Measurements from ENCODE around the gene CLCN5. TPM values are rescaled to one million over a fixed set of nuclear protein-coding genes. Genes with fewer than 3 reads are reported as not detected.

CLCN5 gene
- total and polyA plus RNA-seq, 10 of the 15 experiments (the other 5 are each of a cell fraction or from before 2014, with no cell fraction given): 0.33 to 3.8 (median 2.6) TPM

DNA sequence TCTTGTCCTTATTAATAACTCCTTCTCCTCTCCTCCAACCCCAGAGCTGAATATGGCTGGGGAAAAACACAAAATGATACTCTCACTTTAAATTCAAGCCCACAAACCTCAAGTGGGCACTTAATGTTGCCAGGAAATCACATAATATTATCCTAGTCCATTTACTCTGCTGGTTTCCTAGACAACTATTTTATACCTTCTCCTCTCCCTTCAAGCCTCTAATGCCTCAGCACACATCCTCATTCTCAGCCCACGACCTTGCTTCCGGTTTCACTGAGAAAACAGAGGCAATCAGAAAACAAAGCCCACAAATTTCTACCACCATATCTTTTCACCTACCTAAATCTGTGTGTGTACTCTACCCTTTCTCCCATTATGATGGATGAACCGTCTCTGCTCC lies 12.1 kb upstream of the CLCN5 start:
- H3K4me2 ChIP-seq (ENCODE audit: control insufficient read depth, insufficient read depth): no peak overlapping the region
- intact Hi-C loops (cut with micrococcal nuclease; ENCODE audit: unreplicated experiment) (no loop called here), in situ Hi-C loops (cut with MboI) (loop anchor here (5.0 kb wide), 1 partner anchor 672 kb away; no protein-coding TSS in a partner anchor)
- H3K27me3 ChIP-seq (replicated peaks in 1 of 2; ENCODE audit: control insufficient read depth in 2 of 2, insufficient read depth in 2 of 2, low read length in 1 of 2): no peaks in the 10 kb centered on the region
- ChIA-PET CTCF (interaction anchor here (0.6 to 5.1 kb wide), 3 partner anchors 9 to 171 kb away, joined by 4 to 25 read pairs (median 4); no protein-coding TSS in a partner anchor), SMC1A (ENCODE audit: uncharacterized antibody, unreplicated experiment) (interaction anchor here (0.7 kb wide), 1 partner anchor 10 kb away, joined by 3 read pairs; no protein-coding TSS in a partner anchor), POLR2A (no interaction called here), RAD21 (ENCODE audit: unreplicated experiment) (interaction anchor here (1.2 kb wide), 1 partner anchor 26 kb away, joined by 4 read pairs; no protein-coding TSS in a partner anchor)
- H3K4me1 ChIP-seq (ENCODE audit: control insufficient read depth, insufficient read depth, low read length): no peaks in the 10 kb centered on the region; the same call in 1 of the 2 replicates
- DNase-seq (ENCODE audit: low read depth, low spot score) (no peak), FAIRE-seq (no peak), ATAC-seq (peak; percentile 71)
- TF ChIP-seq NFYA (IDR thresholded peaks at IDR 0.05; ENCODE audit: borderline replicate concordance, low read depth, low read length): no peak
- TF ChIP-seq SPI1 (IDR thresholded peaks at IDR 0.05; ENCODE audit: borderline replicate concordance, insufficient read depth, low read depth, low read length): peak; percentile 37; the same call in 1 of the 2 replicates
- no peaks in the 10 kb centered on the region for H3K36me3 ChIP-seq (ENCODE audit: control insufficient read depth in 2 of 2, insufficient read depth in 2 of 2, low read length in 1 of 2)
- H3K27ac ChIP-seq (ENCODE audit: control insufficient read depth, insufficient read depth): no peak overlapping the region
- peak overlapping the region; percentile 10; the same call in 1 of the 2 replicates for H2AFZ ChIP-seq (ENCODE audit: control insufficient read depth, low read depth, low read length)
- no peaks in the 10 kb centered on the region for H3K9me3 ChIP-seq (replicated peaks; ENCODE audit: control insufficient read depth, insufficient read depth, low read length)
- no peak overlapping the region for H3K9ac ChIP-seq (ENCODE audit: control insufficient read depth, insufficient read depth, low read length)
- WGBS (ENCODE audit: insufficient coverage, insufficient replicate concordance, low lambda C conversion rate, missing lambda C conversion rate): 0% methylated on average over 3 of the region's 3 CpGs
- H3K4me3 ChIP-seq: no peak overlapping the region
- H3K79me2 ChIP-seq (ENCODE audit: control insufficient read depth, insufficient read depth, low read length): no peaks in the 10 kb centered on the region
- no TSS peak for BruUV-seq (replicated peaks)
- H4K20me1 ChIP-seq (ENCODE audit: control insufficient read depth, insufficient read depth): no peaks in the 10 kb centered on the region

DNA sequence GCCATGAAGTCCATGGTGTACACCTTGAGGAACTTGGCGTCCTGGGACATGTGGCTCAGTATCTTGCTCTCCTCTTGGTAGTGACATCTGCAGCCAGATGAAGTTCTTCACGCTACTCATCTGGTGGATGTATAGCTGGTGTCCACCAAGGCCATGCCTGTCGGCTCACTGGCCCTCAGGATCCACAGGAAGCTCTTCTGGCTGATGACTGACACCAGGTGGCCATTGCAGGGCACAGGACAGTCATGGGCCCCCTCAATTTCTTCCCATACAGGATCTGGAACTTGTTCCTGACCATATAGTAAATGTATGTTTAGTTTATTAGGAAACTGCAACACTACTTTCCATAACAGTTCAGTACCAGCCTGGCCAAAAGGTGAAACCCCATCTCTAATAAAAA lies 10.3 kb upstream of the CLCN5 start:
- 40% methylated on average over 3 of the region's 3 CpGs for WGBS (ENCODE audit: insufficient coverage, insufficient replicate concordance, low lambda C conversion rate, missing lambda C conversion rate)
- ChIA-PET RAD21 (ENCODE audit: unreplicated experiment) (no interaction called here), CTCF (interaction anchor here (1.1 to 2.3 kb wide), 3 partner anchors 13 to 668 kb away, joined by 3 to 9 read pairs (median 4); no protein-coding TSS in a partner anchor), SMC1A (ENCODE audit: uncharacterized antibody, unreplicated experiment) (interaction anchor here (0.6 kb wide), 1 partner anchor 383 kb away, joined by 3 read pairs; no protein-coding TSS in a partner anchor), POLR2A (no interaction called here)
- no peak overlapping the region for H3K27ac ChIP-seq (ENCODE audit: control insufficient read depth, insufficient read depth)
- H4K20me1 ChIP-seq (ENCODE audit: control insufficient read depth, insufficient read depth): no peaks in the 10 kb centered on the region
- H2AFZ ChIP-seq (ENCODE audit: control insufficient read depth, low read depth, low read length): no peak overlapping the region
- DNase-seq (ENCODE audit: low read depth, low spot score): no peak
- in situ Hi-C loops (cut with MboI): loop anchor here (5.0 kb wide), 1 partner anchor 670 kb away; no protein-coding TSS in a partner anchor
- H3K9me3 ChIP-seq (replicated peaks; ENCODE audit: control insufficient read depth, insufficient read depth, low read length): no peaks in the 10 kb centered on the region
- FAIRE-seq: no peak
- no peaks in the 10 kb centered on the region for H3K27me3 ChIP-seq (replicated peaks in 1 of 2; ENCODE audit: control insufficient read depth in 2 of 2, insufficient read depth in 2 of 2, low read length in 1 of 2)
- no peak overlapping the region for H3K4me2 ChIP-seq (ENCODE audit: control insufficient read depth, insufficient read depth)
- no TSS peak for BruUV-seq (replicated peaks)
- no peak overlapping the region for H3K9ac ChIP-seq (ENCODE audit: control insufficient read depth, insufficient read depth, low read length)
- no peaks in the 10 kb centered on the region for H3K36me3 ChIP-seq (ENCODE audit: control insufficient read depth in 2 of 2, insufficient read depth in 2 of 2, low read length in 1 of 2)
- no peaks in the 10 kb centered on the region for H3K79me2 ChIP-seq (ENCODE audit: control insufficient read depth, insufficient read depth, low read length)
- intact Hi-C loops (cut with micrococcal nuclease; ENCODE audit: unreplicated experiment): no loop called here
- H3K4me3 ChIP-seq: no peak overlapping the region
- H3K4me1 ChIP-seq (ENCODE audit: control insufficient read depth, insufficient read depth, low read length): no peaks in the 10 kb centered on the region; the same call in 1 of the 2 replicates
- ATAC-seq: no peak
- TF ChIP-seq NR2C2 (IDR thresholded peaks at IDR 0.05; ENCODE audit: borderline replicate concordance, control insufficient read depth, insufficient read length, low read depth) (no peak), KLF5 (IDR thresholded peaks at IDR 0.05; ENCODE audit: partially characterized antibody) (no peak), ZNF384 (IDR thresholded peaks at IDR 0.05; ENCODE audit: borderline replicate concordance, low read depth, low read length) (no peak), CHD4 (IDR thresholded peaks at IDR 0.05) (no peak), PAX8 (IDR thresholded peaks at IDR 0.05) (no peak)
- TF ChIP-seq, protein P1, sequence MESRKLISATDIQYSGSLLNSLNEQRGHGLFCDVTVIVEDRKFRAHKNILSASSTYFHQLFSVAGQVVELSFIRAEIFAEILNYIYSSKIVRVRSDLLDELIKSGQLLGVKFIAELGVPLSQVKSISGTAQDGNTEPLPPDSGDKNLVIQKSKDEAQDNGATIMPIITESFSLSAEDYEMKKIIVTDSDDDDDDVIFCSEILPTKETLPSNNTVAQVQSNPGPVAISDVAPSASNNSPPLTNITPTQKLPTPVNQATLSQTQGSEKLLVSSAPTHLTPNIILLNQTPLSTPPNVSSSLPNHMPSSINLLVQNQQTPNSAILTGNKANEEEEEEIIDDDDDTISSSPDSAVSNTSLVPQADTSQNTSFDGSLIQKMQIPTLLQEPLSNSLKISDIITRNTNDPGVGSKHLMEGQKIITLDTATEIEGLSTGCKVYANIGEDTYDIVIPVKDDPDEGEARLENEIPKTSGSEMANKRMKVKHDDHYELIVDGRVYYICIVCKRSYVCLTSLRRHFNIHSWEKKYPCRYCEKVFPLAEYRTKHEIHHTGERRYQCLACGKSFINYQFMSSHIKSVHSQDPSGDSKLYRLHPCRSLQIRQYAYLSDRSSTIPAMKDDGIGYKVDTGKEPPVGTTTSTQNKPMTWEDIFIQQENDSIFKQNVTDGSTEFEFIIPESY (IDR thresholded peaks at IDR 0.05): no peak
- TF ChIP-seq, protein P2, sequence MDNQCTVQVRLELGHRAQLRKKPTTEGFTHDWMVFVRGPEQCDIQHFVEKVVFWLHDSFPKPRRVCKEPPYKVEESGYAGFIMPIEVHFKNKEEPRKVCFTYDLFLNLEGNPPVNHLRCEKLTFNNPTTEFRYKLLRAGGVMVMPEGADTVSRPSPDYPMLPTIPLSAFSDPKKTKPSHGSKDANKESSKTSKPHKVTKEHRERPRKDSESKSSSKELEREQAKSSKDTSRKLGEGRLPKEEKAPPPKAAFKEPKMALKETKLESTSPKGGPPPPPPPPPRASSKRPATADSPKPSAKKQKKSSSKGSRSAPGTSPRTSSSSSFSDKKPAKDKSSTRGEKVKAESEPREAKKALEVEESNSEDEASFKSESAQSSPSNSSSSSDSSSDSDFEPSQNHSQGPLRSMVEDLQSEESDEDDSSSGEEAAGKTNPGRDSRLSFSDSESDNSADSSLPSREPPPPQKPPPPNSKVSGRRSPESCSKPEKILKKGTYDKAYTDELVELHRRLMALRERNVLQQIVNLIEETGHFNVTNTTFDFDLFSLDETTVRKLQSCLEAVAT (IDR thresholded peaks at IDR 0.05): no peak
- TF ChIP-seq, protein P3, sequence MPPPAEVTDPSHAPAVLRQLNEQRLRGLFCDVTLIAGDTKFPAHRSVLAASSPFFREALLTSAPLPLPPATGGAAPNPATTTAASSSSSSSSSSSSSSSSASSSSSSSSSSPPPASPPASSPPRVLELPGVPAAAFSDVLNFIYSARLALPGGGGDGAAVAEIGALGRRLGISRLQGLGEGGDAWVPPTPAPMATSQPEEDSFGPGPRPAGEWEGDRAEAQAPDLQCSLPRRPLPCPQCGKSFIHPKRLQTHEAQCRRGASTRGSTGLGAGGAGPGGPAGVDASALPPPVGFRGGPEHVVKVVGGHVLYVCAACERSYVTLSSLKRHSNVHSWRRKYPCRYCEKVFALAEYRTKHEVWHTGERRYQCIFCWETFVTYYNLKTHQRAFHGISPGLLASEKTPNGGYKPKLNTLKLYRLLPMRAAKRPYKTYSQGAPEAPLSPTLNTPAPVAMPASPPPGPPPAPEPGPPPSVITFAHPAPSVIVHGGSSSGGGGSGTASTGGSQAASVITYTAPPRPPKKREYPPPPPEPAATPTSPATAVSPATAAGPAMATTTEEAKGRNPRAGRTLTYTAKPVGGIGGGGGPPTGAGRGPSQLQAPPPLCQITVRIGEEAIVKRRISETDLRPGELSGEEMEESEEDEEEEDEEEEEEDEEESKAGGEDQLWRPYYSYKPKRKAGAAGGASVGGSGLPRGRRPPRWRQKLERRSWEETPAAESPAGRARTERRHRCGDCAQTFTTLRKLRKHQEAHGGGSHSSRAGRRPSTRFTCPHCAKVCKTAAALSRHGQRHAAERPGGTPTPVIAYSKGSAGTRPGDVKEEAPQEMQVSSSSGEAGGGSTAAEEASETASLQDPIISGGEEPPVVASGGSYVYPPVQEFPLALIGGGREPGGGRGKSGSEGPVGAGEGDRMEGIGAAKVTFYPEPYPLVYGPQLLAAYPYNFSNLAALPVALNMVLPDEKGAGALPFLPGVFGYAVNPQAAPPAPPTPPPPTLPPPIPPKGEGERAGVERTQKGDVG (CRISPR knock-in tag; IDR thresholded peaks at IDR 0.05): no peak
